ENCODE data around the gene NT5DC4.

DNA sequence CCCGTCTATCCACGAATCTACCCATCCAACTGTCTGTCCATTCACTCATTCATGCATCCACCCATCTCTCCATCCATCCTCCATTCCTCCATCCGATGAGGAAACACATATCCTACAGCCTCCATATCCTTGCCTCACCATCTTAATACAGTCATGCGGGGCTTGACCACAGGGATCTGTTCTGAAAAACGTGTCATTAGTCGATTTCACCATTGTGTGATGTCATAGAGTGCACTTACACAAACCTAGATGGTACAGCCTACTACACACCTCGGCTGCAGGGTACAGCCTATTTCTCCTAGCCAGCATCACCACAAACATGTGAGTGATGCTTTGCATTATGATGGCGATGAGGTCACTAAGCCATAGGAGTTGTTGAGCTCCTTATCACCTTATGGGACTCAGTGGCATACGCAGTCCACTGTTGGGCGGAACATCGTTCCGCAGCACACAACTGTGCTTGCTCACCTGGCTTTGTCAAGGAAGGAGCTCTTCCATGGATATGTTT is 1.9 kb upstream of the NT5DC4 start:
- TF ChIP-seq RCOR1 (IDR thresholded peaks at IDR 0.05; ENCODE audit: insufficient replicate concordance, low read length) (no peak), CTCF (conservative IDR thresholded peaks at IDR 0.05; ENCODE audit: low read depth, low read length) (no peak), POLR2A (IDR thresholded peaks at IDR 0.05; ENCODE audit: low read depth, low read length) (no peak), FOS (IDR thresholded peaks at IDR 0.05; ENCODE audit: low read depth, low read length) (no peak), RFX5 (IDR thresholded peaks at IDR 0.05; ENCODE audit: low read depth, low read length) (no peak), MXI1 (IDR thresholded peaks at IDR 0.05; ENCODE audit: borderline replicate concordance, low read depth, low read length) (no peak), SMC3 (IDR thresholded peaks at IDR 0.05; ENCODE audit: low read depth, low read length) (no peak), BHLHE40 (IDR thresholded peaks at IDR 0.05; ENCODE audit: low read depth, low read length) (no peak), MAZ (IDR thresholded peaks at IDR 0.05; ENCODE audit: borderline replicate concordance, low read depth, low read length) (no peak), CHD1 (IDR thresholded peaks at IDR 0.05; ENCODE audit: low read depth, low read length) (no peak), USF2 (IDR thresholded peaks at IDR 0.05; ENCODE audit: low read depth, low read length) (no peak), MAFK (IDR thresholded peaks at IDR 0.05; ENCODE audit: low read depth, low read length) (no peak)
- TF ChIP-seq, protein P1, sequence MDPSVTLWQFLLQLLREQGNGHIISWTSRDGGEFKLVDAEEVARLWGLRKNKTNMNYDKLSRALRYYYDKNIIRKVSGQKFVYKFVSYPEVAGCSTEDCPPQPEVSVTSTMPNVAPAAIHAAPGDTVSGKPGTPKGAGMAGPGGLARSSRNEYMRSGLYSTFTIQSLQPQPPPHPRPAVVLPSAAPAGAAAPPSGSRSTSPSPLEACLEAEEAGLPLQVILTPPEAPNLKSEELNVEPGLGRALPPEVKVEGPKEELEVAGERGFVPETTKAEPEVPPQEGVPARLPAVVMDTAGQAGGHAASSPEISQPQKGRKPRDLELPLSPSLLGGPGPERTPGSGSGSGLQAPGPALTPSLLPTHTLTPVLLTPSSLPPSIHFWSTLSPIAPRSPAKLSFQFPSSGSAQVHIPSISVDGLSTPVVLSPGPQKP (IDR thresholded peaks at IDR 0.05; ENCODE audit: borderline replicate concordance, low read depth, low read length) = no peak

Data from IMR-90 (cell line).